Activated naive CD4-positive, alpha-beta T cell treated with anti-CD3 and anti-CD28 coated beads, Interleukin-2, amount 50 U/mL, for 72 hours (primary cell): Measurements from ENCODE around the gene ZNF581. TPM values are rescaled to one million over a fixed set of nuclear protein-coding genes. Genes with fewer than 3 reads are reported as not detected.

Experiments used
- ATAC-seq, 2 donors: fragments of 150-1000 bp; cut with Tn5 transposase; 2 replicates each; pipeline ENCODE4 v1.10.0; 2021; ENCODE audit warnings: mild to moderate bottlenecking in 2 of 2, moderate library complexity in 2 of 2
- DNase-seq, 2 donors: peaks; one replicate each; pipeline ENCODE4 v3.0.0; 2021 to 2022; ENCODE audit warnings: low spot score in 2 of 2
- H3K27ac Mint-ChIP-seq, 2 donors: one replicate each; pipeline ENCODE4 v1.8.0; 2022; ENCODE audit warnings: mild to moderate bottlenecking in 2 of 2, mixed read lengths in 2 of 2
- H3K36me3 Mint-ChIP-seq, 2 donors: one replicate each; pipeline ENCODE4 v1.8.0; 2022; ENCODE audit warnings: mixed read lengths in 2 of 2
- H3K9me3 Mint-ChIP-seq, 2 donors: one replicate each; pipeline ENCODE4 v1.8.0; 2022; ENCODE audit warnings: mixed read lengths in 2 of 2
- total RNA-seq, 2 donors: library from RNA; stranded (reverse); gene quantifications; one replicate each; pipeline ENCODE4 v1.2.3, GENCODE V29; 2022

ZNF581 gene
- total RNA-seq, 2 donors from 2014 or later = 39.9 to 40.0 TPM

DNA sequence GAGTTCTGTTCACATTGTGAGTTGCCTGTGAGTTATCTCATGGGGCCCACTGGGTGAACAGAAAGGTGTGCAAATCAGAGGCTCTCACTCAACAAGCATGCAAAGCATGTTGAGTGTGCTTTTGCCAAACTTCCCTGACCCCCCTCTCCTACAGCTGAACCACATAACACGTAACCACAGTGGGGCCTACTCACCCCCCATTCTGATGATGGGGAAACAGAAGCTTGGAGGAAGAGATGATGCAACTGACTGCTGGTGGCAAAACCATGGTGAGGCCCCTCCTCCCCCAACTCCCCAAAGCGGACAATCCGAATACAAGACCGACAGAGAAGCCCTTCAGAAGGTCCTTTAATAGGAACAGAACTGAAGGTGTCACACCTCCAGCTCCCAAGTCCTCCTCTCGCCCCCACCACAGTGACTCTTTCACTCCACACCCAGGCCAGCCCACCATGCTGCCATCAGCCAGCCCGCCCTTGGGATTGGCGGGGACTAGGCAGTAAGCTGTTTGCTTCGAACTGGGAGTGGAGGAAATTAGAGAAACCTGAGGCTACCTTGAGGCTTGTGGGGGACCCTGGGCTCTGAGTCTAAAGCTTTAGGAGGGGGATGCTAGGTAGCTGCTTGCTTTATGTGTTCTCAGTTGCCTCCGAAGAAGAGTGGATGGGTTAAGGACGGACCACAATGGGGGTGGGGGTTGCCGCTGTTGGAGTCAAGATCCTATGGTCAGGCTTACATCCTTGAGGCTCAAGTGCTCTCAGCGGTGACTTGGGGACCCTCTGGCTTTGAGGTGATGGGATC lies 22.8 kb upstream of the ZNF581 start:
- peak overlapping the region in 1 of 2 donors; percentile 66 for H3K27ac Mint-ChIP-seq
- ATAC-seq = no peak
- DNase-seq = no peak
- H3K9me3 Mint-ChIP-seq = peaks cover 0 to 4% of the 10 kb centered on the region in 2 donors
- H3K36me3 Mint-ChIP-seq = peaks cover 0 to 7% of the 10 kb centered on the region in 2 donors

DNA sequence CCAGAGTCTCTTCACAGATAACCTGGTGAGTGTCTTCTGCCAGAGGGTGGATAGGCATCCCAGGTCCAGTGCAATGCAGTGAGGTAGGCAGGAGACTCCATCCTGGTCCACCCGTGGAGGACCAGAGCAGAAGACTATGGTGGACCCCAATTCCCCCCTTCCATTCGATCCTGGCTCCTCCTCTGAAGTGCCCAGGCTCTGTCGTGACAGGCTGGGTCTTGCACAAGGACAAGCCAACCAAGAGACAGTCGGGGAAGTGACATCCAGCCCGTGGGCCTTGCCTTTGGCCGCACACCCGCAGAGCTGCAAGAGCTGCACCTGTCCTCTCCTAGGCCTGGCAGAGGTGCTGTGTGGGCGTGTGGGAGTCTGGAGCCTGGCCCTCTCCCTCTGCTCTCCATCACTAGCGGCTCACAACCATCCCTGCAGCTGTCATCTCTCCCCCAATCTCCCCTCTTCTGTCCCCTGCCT lies 22.2 kb upstream of the ZNF581 start:
- Mint-ChIP-seq H3K27ac (no peak overlapping the region), H3K36me3 (peaks cover 0 to 7% of the 10 kb centered on the region in 2 donors), H3K9me3 (peaks cover 0 to 4% of the 10 kb centered on the region in 2 donors)
- no peak for DNase-seq
- ATAC-seq = no peak

DNA sequence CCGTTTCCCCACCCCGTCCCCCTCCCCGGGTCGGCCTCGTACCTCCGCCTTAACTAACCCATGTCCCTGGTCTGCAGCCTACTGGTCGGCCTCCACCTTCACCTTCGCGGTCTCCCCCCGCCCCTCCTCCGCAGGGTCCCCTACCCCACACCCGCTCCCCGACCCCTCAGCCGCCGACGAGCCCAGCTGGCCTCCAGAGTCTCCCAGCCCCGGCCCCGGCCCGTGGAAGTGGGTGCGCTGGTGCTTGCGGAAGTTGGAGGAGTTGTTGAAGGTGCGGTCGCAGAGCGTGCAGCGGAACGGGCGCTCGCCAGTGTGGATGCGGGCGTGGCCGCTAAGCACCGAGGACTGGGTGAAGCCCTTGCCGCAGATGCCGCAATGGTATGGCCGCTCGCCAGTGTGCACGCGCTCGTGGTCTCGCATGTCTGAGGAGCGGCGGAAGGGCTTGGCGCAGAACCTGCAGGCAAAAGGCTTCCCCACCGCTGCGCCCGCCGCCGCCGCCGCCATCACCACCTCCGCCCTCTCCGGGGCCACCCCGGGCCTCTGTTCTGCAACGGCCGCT lies 21.7 kb upstream of the ZNF581 start:
- Mint-ChIP-seq H3K9me3 (peaks cover 0 to 4% of the 10 kb centered on the region in 2 donors), H3K36me3 (peaks cover 0 to 7% of the 10 kb centered on the region in 2 donors), H3K27ac (no peak overlapping the region)
- no peak for ATAC-seq
- DNase-seq = no peak

DNA sequence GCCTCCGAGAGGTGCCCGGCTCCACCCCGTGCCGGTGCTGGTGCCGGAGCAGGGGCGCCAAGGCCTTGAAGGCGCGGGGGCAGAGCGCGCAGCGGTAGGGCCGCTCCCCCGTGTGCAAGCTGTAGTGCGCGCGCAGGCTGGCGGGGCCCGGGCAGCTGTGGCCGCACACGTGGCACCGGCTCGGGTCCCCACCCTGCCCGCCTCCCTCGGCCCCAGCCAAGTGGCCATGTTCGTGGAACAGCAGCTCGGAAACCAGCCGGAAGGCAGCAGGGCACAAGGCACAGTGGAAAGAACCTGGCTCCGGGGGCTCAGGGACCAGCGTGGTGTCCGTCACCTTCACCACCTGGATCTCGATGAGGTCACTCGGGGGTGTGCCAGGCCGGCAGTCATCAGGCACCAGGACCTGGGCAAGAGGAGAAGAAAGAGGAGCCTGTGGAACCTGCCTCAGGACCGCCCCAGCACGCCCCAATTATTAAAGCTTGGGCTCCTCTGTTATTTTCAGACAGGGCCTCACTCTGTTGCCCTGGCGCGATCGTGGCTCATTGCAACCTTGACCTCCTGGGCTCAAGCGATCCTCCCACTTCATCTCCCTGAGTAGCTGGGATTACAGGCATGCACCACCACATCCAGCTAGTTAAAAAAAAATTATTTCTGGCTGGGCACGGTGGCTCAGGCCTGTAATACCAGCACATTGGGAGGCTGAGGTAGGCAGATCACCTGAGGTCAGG lies 21.0 kb upstream of the ZNF581 start:
- Mint-ChIP-seq H3K9me3 (peaks cover 0 to 4% of the 10 kb centered on the region in 2 donors), H3K27ac (no peak overlapping the region), H3K36me3 (peaks cover 0 to 4% of the 10 kb centered on the region in 2 donors)
- no peak for DNase-seq
- no peak for ATAC-seq

DNA sequence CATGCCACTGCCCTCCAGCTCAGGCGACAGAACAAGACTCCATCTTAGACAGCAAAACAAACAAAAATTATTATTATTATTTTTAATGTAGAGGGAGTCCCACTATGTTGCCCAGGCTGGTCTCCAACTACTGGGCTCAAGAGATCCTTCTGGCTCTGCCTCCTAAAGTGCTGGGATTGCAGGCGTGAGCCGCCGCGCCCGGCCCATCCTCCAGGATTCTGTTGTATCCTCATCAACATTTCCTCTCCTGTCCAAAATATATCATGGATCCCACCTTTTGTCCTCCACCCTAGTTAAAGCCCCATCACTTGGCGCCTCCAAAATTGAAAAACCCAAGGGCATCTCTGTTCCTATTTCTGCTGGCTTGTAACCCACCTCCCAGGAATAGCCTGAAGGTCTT lies 20.3 kb upstream of the ZNF581 start:
- H3K9me3 Mint-ChIP-seq = peaks cover 0 to 4% of the 10 kb centered on the region in 2 donors
- peak overlapping the region in 1 of 2 donors; percentile 91 for H3K27ac Mint-ChIP-seq
- no peaks in the 10 kb centered on the region for H3K36me3 Mint-ChIP-seq
- no peak for DNase-seq
- no peak for ATAC-seq

DNA sequence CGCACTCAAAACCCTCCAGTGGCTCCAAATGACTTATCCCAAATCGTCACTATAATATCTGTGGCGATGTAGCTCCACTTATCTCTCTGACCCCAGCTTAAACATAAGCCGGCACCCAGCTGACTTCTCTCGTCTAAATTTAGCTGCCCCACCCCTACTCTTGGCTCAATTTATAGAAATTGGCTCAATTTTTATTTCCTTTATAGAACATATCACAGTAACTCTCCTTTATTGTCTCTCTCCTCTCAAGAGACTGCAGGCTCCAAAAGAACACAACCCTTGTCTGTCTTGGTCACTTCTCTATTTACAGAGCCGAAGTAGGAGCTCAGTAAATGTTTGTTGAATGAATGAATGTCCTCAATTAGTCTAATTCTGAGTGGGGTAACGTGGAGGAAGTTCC lies 19.9 kb upstream of the ZNF581 start:
- ATAC-seq (no peak), DNase-seq (no peak)
- Mint-ChIP-seq H3K36me3 (no peaks in the 10 kb centered on the region), H3K27ac (peak overlapping the region in 1 of 2 donors; percentile 91), H3K9me3 (peaks cover 0 to 4% of the 10 kb centered on the region in 2 donors)

DNA sequence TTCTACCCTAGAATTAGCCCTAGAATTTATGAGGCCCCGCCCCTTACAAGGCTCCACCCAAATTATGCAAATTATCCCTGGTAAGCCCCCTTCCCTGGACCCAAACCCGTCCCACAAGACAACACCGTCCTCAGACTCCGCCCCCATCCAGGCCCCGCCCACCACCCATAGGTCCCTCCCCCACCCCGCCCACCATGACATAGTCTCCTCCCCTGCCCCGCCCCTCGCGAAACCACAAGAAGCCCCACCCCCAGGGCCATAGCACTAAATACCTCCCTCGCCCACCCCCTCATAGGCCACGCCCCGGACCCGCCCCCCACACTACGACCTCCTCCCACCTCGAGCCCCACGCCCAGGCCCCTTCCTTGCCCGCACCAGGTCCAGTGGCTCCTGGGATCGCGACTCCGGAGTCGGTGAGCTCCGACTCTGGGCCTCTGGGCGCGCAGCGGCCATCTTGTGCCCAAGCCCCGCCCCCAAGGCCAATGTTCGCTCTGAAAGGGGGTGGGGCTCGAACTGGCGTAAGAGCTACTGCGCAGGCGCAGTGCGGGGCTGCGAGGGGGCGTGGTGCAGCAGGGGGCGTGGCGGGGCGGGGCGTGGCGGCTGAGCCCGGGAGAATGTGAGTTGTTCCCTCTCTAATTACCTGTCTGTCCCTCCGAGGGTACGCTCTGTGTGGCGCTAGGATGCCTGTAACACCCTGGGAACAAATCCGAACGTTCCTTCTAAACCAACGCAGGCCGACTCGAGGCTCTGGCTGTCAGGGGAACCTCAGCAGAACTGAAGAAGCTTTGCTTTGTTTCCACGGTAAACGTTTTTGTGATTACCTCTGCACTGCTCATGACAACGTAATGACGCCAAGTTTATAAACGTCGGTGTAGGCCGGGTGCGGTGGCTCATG lies 19.1 kb upstream of the ZNF581 start, which contains the start of gene ZNF784:
Gene ZNF784 (minus strand): TSS at position 458 of the 895 bp plus-strand sequence. CDS start 5 bp downstream, at position 453.
- Mint-ChIP-seq H3K36me3 (no peaks in the 10 kb centered on the region), H3K27ac (peak within 1 kb of the TSS; percentile 91 to 98), H3K9me3 (peaks cover 0 to 4% of the 10 kb centered on the region in 2 donors)
- peak; percentile 91 to 94 for DNase-seq
- peak; percentile 50 to 74 for ATAC-seq

DNA sequence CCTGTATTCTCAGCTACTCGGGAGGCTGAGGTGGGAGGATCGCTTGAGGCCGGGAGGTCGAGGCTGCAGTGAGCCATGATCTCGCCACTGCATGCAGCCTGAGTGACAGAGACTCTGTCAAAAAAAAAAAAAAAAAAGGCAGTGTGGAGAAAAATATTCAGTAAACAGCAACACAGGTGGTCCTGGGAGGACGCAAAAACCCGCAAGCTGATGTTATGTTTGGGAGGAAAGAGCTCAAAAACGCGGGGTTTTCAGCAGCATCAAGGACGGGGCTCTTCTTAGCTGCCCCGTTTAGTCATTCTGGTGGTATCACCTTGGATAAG lies 18.5 kb upstream of the ZNF581 start:
- Mint-ChIP-seq H3K27ac (peak overlapping the region in 1 of 2 donors; percentile 91), H3K36me3 (no peaks in the 10 kb centered on the region), H3K9me3 (peaks cover 0 to 4% of the 10 kb centered on the region in 2 donors)
- DNase-seq (no peak), ATAC-seq (no peak)

DNA sequence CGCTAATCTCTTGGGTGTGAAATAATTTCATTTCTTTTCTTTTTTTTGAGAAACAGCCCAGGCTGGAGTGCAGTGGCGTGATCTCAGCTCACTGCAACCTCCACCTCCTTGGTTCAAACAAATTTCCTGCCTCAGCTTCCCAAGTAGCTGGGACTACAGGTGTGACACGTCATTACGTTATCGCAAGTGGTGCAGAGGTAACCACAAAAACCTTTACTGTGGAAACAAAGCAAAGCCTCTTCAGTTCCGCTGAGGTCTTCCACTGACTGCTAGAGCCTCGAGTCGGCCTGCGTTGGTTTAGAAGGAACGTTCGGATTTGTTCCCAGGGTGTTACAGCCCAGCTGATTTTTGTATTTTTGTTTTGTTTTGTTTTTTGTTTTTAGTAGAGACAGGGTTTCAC lies 17.1 kb upstream of the ZNF581 start:
- Mint-ChIP-seq H3K27ac (peak overlapping the region; percentile 8 to 67), H3K9me3 (peaks cover 0 to 4% of the 10 kb centered on the region in 2 donors), H3K36me3 (no peaks in the 10 kb centered on the region)
- DNase-seq (peak in 1 of 2 donors; percentile 47), ATAC-seq (peak; percentile 76 to 90)

DNA sequence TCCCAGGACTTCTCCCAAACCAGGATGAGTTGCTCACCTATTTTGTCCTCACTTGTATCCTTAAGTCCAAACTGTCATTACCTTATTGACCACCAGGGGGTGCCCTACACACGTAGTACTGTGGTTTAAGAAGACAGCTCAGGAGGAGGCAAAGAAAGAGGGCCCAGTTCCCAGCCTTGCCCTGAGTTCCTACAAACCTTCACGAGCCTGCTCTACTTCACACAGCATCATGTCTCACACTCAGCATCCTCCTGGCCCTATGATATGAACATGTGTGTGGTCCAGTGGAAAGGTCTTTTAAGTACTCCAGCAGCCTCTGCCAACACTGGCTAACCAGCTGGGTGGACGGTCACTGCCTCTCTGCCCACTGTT lies 11.0 kb upstream of the ZNF581 start:
- ATAC-seq = peak; percentile 34 to 48
- DNase-seq = peak in 1 of 2 donors; percentile 93
- H3K27ac Mint-ChIP-seq = peak overlapping the region in 1 of 2 donors; percentile 46
- no peaks in the 10 kb centered on the region for H3K9me3 Mint-ChIP-seq
- peaks cover 15 to 19% of the 10 kb centered on the region in 2 donors for H3K36me3 Mint-ChIP-seq

DNA sequence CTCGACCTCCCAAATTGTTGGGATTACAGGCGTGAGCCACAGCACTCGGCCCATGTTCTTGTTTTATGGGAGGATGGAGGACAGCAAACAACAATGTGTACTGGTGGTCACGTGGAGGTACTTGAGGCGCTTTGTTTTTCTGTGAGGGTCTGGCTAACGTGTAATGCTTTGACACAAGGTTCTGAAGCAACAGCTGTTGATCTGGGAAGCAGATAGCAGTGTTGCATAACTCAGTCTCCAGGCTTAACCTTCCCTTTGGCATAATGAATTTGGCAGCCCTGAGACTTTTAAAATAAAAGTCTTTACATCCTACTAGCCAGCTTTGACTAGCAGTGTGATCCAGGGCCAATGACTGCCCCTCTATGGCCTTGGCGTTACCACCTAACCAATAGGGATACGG lies 9.6 kb upstream of the ZNF581 start:
- peaks cover 0 to under 1% of the 10 kb centered on the region in 2 donors for H3K9me3 Mint-ChIP-seq
- DNase-seq (no peak), ATAC-seq (no peak)
- peaks cover 21 to 26% of the 10 kb centered on the region in 2 donors for H3K36me3 Mint-ChIP-seq
- H3K27ac Mint-ChIP-seq = peak overlapping the region in 1 of 2 donors; percentile 99

DNA sequence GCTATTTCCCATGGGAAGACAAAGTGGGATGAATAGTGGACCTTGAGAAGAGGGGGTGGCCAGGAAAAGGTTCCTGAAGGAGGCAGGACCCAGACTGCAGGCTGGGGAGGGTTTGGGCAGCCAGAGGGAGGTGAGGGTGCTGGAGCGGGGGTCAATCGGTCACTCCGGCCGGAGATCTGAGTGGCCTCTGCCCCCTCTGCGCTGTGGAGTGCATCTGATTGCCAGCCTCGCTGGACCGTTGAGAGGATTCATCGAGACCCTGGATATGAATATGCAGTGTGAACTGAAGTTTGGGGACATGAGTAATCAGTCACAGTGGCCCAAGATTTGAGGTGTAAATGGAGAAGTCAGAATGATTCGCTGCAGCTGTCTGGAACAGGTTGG lies 8.1 kb upstream of the ZNF581 start:
- Mint-ChIP-seq H3K27ac (peak overlapping the region; percentile 99 to 100), H3K36me3 (peaks cover 26 to 38% of the 10 kb centered on the region in 2 donors), H3K9me3 (peaks cover 1 to 4% of the 10 kb centered on the region in 2 donors)
- no peak for DNase-seq
- peak in 1 of 2 donors; percentile 61 for ATAC-seq

DNA sequence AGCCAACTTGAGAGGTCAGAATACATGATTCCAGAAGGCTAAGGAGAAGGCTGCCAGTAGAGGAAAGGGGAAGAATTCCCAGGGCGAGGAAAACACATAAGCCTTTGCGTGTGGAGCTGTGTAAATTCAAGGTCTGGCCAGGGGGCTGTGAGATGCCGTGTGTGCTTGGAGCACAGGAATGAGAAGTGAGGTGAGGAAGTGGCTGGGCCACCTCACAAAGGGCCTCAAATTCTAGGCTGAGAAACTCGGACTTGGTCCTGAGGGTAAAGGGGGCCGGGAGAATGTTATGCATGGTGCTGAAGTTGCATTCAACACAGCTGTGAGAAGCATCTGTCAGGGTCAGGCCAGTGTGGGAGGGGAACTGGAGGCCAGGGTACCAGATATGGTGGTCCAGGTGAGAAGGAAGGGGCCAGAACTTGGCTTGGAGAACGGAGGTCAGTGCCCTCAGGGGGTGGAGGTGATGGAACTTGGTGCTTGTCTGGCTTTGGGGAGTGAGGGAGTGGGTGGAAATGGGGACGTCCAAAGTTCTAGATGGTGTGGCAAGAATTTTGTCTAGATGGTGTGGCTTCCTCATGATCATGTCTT lies 7.5 kb upstream of the ZNF581 start:
- H3K27ac Mint-ChIP-seq = peak overlapping the region; percentile 99 to 100
- peaks cover 4% of the 10 kb centered on the region in 2 donors for H3K9me3 Mint-ChIP-seq
- H3K36me3 Mint-ChIP-seq = peaks cover 29 to 39% of the 10 kb centered on the region in 2 donors
- ATAC-seq (no peak), DNase-seq (no peak)

DNA sequence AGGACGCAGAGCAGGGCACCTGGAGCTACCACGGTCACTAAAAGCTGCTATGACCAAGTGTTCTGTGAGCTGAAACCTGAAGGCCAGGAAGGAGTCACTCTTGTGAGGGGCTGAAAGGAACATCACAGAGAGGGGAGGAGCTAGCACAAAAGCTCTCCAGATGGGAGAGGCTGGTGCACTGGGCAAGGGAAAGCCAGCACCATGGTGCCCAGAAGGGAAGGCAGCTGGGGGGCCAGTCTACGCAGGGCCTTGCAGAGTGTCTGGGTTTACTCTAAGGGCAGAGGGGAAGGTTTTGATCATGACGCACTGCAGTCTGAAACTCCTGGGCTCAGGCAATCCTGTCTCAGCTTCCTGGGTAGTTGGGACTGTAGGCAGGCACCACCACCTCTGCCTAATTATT lies 6.7 kb upstream of the ZNF581 start:
- Mint-ChIP-seq H3K27ac (peak overlapping the region; percentile 41 to 99), H3K9me3 (peaks cover 4% of the 10 kb centered on the region in 2 donors), H3K36me3 (peaks cover 29 to 44% of the 10 kb centered on the region in 2 donors)
- DNase-seq (no peak), ATAC-seq (no peak)

DNA sequence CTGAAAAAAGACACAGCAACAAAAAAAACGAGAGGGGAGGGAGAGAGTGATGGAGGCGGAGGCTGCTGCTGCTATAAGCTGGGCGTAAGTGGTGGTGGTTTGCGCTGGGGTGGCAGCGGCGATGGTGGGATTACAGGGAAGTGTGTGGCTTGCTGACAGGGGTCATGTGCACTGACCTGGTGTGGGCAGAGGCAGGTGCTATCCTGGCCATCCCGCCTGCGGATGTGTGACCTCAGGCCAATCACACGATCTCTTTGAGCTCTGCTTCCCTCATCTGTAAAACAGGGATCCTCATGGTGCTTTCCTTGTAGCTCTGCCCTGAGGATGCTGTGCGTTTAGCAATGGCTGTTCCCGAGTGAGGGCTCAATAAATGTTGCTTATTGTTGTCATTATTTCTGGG lies 5.9 kb upstream of the ZNF581 start:
- Mint-ChIP-seq H3K36me3 (peaks cover 29 to 50% of the 10 kb centered on the region in 2 donors), H3K27ac (no peak overlapping the region)
- no peak for ATAC-seq

More for the DNA sequence above, 5.9 kb upstream of the ZNF581 start:
- H3K9me3 Mint-ChIP-seq = peaks cover 4% of the 10 kb centered on the region in 2 donors
- DNase-seq = no peak
